Melanocyte of skin (primary cell): ENCODE data around the gene MSI1. TPM values are rescaled to one million over a fixed set of nuclear protein-coding genes. Genes with fewer than 3 reads are reported as not detected.

Source experiments
- small RNA-seq, 2 donors: library from RNA; depleted of rRNA; stranded (forward); fragments of <200 nt; gene quantifications; one replicate each; pipeline ENCODE3, GENCODE V24; 2012
- total RNA-seq, 2 donors: library from RNA; depleted of rRNA; stranded (reverse); fragments of >200 nt; gene quantifications; 2 replicates each; pipeline ENCODE4 v1.2.3, GENCODE V29; 2012

MSI1 gene
- under 1 TPM in 1 of 2 donors, not detected in 1; under 0.01 TPM for total RNA-seq

DNA sequence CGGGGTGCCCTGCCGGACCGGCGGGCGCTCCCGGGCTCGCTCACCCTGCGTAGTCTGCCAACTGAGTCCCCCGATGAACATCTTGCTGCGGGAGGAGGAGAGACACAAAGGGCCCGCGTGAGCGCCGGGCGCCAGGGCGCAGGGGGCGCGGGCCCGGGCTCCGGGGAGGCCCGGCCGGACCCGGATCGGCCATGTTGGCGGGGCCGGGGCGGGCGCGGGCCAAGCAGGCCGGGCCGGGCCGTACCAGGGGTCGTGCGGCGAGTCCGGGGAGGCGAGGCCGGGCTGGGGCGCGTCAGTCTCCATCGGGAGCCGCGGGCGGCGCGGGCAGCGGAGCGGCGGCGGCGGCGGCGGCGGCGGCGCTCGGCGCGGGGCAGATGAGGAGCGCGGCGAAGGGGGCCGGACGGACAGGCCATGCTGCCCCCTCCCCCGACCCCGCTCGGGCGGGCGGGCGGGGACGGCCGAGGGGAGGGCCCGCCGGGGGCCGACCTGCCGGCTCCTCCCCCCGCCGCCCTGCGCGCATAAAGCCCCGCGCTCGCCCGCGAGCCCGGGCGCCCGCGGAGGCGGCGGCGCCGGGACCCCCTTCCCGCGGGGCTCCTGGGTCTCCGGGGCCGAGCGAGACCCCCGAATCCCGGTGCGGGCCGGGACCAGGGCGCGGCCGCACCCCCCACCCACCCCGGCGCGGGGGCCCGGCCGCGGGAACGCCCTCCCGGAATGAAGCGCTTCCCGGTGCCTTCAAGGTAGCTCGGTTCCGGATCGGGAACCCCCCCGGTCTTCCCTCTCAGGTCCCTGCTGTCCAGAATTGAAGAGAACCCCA, at the start of gene MSI1:
TSS of gene MSI1 (minus strand) at position 376 of the 814 bp plus-strand sequence. CDS start at position 303, 73 bp downstream.

DNA sequence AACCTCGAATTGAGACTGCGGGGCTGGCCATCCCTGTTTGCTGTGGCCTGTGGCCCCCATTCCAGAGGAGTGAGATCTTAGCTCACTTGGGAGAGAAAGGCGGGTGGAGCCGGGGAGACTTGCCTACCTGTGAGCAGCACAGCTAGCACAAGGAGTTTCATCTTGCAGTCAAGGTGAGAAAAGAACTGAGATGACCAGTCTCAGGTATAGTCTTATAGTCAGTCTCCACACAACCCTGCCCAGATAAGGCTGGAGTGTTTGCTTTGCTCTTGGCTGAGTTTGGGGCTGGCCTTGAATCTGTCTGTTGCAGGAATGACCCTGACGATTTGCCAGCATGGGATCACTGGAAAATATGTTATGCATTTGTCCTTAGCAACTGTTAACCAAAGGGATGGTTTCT, 41.4 kb downstream of the MSI1 start, which contains the start of gene PLA2G1B:
TSS of gene PLA2G1B (minus strand) at position 187 of the 400 bp plus-strand sequence. CDS start at position 161, 26 bp downstream.

DNA sequence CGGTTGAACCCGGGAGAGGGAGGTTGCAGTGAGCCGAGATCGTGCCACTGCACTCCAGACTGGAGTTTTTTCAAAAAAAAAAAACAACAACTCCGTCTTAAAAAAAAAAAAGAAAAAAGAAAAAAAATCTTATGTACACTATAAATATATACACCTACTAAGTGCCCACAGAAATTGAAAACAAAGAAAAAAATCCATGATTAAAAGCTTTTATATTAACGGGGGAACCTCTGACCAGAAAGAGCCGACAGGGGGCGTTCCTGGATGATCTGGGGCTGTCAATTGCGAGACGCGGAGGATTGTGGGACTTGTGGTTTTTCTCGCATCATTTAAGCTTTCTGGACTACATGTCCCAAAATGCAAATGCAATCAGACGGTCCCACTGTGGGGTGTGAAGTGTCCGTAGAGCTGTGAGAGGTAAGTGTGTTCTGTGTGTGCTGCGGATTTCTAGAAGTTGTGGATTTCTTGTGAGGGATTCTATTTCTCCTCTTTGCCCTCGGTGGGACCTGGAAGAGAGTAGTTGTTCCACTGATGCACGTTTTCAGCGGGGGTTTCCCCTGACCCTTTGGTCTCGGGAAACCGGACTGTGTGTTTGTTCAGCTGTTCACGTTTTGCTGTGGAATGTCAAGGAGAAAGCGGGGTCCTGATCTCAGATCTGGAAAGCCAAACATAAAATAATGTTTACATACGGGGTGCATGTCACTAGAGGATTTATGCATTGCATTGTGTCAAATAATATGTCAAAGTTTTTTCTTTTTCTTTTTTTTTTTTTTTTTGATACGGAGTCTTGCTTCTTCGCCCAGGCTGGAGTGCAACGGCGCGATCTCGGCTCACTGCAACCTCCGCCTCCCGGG, 66.8 kb downstream of the MSI1 start, which contains the start of gene SIRT4:
TSS of gene SIRT4 (plus strand) at position 360 of the 854 bp plus-strand sequence. CDS start 1,241 bp downstream, outside the sequence.

DNA sequence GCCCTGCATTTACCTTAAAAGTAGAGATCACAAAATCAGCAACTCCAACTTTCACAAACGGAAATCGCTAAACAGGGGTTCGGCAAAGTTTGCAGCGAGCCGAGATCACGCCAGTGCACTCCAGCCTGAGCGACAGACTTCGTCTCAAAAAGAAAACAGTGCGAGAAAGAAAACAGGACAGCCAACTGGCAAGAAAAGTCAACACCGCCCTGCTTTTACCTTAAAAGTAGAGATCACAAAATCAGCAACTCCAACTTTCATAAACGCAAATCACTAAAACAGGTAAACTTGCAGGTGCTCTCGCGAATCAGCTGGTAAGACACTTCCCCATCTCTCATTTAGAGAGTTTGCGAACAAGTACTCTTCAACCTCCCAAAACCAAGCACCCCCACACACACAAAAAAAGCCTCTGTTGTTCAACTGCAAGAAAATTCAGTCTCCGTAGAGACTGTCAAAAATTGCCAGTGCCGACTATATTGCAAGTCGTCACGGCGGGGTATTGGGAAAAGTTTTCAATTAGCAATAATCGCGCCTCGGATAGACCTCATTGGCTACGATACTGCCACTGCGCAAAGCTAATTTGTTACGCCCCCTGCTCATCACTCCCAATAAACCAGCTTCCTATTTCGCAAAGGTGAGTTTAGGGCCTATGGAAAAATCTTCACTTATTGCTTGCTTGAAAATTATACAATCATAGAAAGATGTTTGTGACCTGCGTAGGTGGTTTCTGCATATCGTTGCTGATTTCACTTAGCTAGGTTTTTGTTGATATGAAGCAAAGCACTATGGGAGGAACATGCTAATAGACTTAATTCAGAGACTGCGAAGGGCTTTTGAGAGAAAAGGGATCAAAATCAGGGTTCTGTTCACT, 76.1 kb downstream of the MSI1 start, which contains the start of gene RNU4-1:
TSS of gene RNU4-1 (minus strand) at position 577 of the 871 bp plus-strand sequence.

Small RNA genes lying within 50 kb of the gene (small RNA-seq; reads per million reads assigned to genes)
- 92.1 to 150 reads per million in 2 donors for gene RNU4-1
- gene RNU4-2 = 227 to 324 reads per million in 2 donors
- gene RNU6-1088P = 0 reads per million in 2 donors

Other genes with a start within 250 kb of the MSI1 start
- 100 to 1,000 TPM in 1 of 2 donors, 10 to 100 TPM in 1; 92.2 to 135 TPM for gene GCN1, start 174.4 kb downstream of the MSI1 start, total RNA-seq
- 1,000 to 10,000 TPM in 1 of 2 donors, 100 to 1,000 TPM in 1; 976 to 1,547 TPM for gene RPLP0, start 168.1 kb downstream of the MSI1 start, total RNA-seq
- gene PXN, start 103.4 kb downstream of the MSI1 start, total RNA-seq = 10 to 100 TPM; 33.7 to 38.0 TPM
- gene RNU4-2, start 77.3 kb downstream of the MSI1 start, total RNA-seq = under 1 TPM; under 0.01 TPM
- gene RNU4-1, start 75.9 kb downstream of the MSI1 start, total RNA-seq = under 1 TPM; under 0.01 TPM
- gene SIRT4, start 66.8 kb downstream of the MSI1 start, total RNA-seq = 1 to 10 TPM in 1 of 2 donors, under 1 TPM in 1; 0.67 to 1.4 TPM
- not detected for gene PLA2G1B, start 41.4 kb downstream of the MSI1 start, total RNA-seq
- 100 to 1,000 TPM; 306 to 311 TPM for gene COX6A1, start 68.9 kb upstream of the MSI1 start, total RNA-seq
- 10 to 100 TPM; 16.5 to 19.3 TPM for gene TRIAP1, start 77.2 kb upstream of the MSI1 start, total RNA-seq
- 10 to 100 TPM; 14.1 to 15.0 TPM for gene GATC, start 77.3 kb upstream of the MSI1 start, total RNA-seq
- gene SRSF9, start 100.6 kb upstream of the MSI1 start, total RNA-seq = 100 to 1,000 TPM in 1 of 2 donors, 10 to 100 TPM in 1; 76.4 to 152 TPM
- 100 to 1,000 TPM; 211 to 343 TPM for gene DYNLL1, start 126.9 kb upstream of the MSI1 start, total RNA-seq
- 10 to 100 TPM; 15.8 to 18.3 TPM for gene COQ5, start 160.0 kb upstream of the MSI1 start, total RNA-seq
- 10 to 100 TPM; 56.4 to 84.3 TPM for gene RNF10, start 165.2 kb upstream of the MSI1 start, total RNA-seq
- gene POP5, start 212.2 kb upstream of the MSI1 start, total RNA-seq = 10 to 100 TPM; 39.2 to 88.9 TPM